Measurements from ENCODE around the gene RAB28. TPM values are rescaled to one million over a fixed set of nuclear protein-coding genes. Genes with fewer than 3 reads are reported as not detected.
A peak's percentile ranks its signal among the peaks of the same experiment; 100 is the strongest.

RAB28 gene
- total and polyA plus RNA-seq, 2 experiments from 2014 or later: 15.3 to 23.9 TPM

- H3K4me1 Mint-ChIP-seq: peaks cover 61% of the 10 kb centered on the region
- Histone ChIP-seq H3K27ac (ENCODE audit: low read depth) (no peak overlapping the region), H3K27me3 (ENCODE audit: insufficient read depth) (peaks cover 100% of the 10 kb centered on the region), H3K36me3 (ENCODE audit: insufficient read depth) (no peaks in the 10 kb centered on the region), H3K79me2 (replicated peaks; ENCODE audit: insufficient read depth) (no peaks in the 10 kb centered on the region), H3F3A (replicated peaks; ENCODE audit: low read depth) (peaks cover 52% of the 10 kb centered on the region), H2AFZ (no peak overlapping the region), H4K20me1 (replicated peaks; ENCODE audit: insufficient read depth) (peaks cover 6% of the 10 kb centered on the region; the same call in 1 of the 2 replicates), H3K9me2 (ENCODE audit: insufficient read depth) (no peaks in the 10 kb centered on the region), H3K4me3 (peak overlapping the region; percentile 49), H3K4me2 (peak overlapping the region; percentile 81), H3K4me1 (ENCODE audit: insufficient read depth) (peaks cover 88% of the 10 kb centered on the region)
- H3K27me3 Mint-ChIP-seq (ENCODE audit: insufficient read depth, low read depth, poor library complexity): peaks cover 90% of the 10 kb centered on the region
- no peak overlapping the region for H3K4me3 Mint-ChIP-seq
- TF ChIP-seq REST (IDR thresholded peaks at IDR 0.05; ENCODE audit: unreplicated experiment) (no peak), EZH2 (IDR thresholded peaks at IDR 0.05; ENCODE audit: low read depth, unreplicated experiment) (peak; percentile 94), CREB1 (CRISPR knock-in tag; IDR thresholded peaks at IDR 0.05; ENCODE audit: low read depth) (no peak), EZH2phosphoT487 (IDR thresholded peaks at IDR 0.05; ENCODE audit: unreplicated experiment) (peak; percentile 86), CTCF (conservative IDR thresholded peaks at IDR 0.05; ENCODE audit: low read depth in 2 of 2) (no peak), POLR2AphosphoS5 (IDR thresholded peaks at IDR 0.05; ENCODE audit: low read depth) (no peak)
- peaks cover 6% of the 10 kb centered on the region for H3K9me3 Mint-ChIP-seq
- peaks cover 7% of the 10 kb centered on the region for H3K36me3 Mint-ChIP-seq (ENCODE audit: low read depth)
- ATAC-seq: no peak
- DNase-seq (ENCODE audit: low spot score): no peak
- H3K27ac Mint-ChIP-seq: no peak overlapping the region
Measured at GRCh38 chr4:13529128-13529919, 45.2 kb upstream of the RAB28 start.

- H3K9me3 Mint-ChIP-seq: peaks cover 11% of the 10 kb centered on the region
- no peak overlapping the region for H3K27ac Mint-ChIP-seq
- peaks cover 90% of the 10 kb centered on the region for H3K27me3 Mint-ChIP-seq (ENCODE audit: insufficient read depth, low read depth, poor library complexity)
- H3K4me3 Mint-ChIP-seq: peak overlapping the region; percentile 23; the same call in 1 of the 3 replicates
- H3K36me3 Mint-ChIP-seq (ENCODE audit: low read depth): peaks cover 13% of the 10 kb centered on the region
- Histone ChIP-seq H3K4me1 (ENCODE audit: insufficient read depth) (peaks cover 83% of the 10 kb centered on the region), H4K20me1 (replicated peaks; ENCODE audit: insufficient read depth) (peaks cover 6% of the 10 kb centered on the region; the same call in 1 of the 2 replicates), H3K36me3 (ENCODE audit: insufficient read depth) (no peaks in the 10 kb centered on the region), H3F3A (replicated peaks; ENCODE audit: low read depth) (peaks cover 48% of the 10 kb centered on the region), H3K27me3 (ENCODE audit: insufficient read depth) (peaks cover 100% of the 10 kb centered on the region), H3K4me2 (peak overlapping the region; percentile 81), H3K27ac (ENCODE audit: low read depth) (no peak overlapping the region), H3K79me2 (replicated peaks; ENCODE audit: insufficient read depth) (no peaks in the 10 kb centered on the region), H3K4me3 (peak overlapping the region; percentile 49), H3K9me2 (ENCODE audit: insufficient read depth) (no peaks in the 10 kb centered on the region), H2AFZ (no peak overlapping the region)
- DNase-seq (ENCODE audit: low spot score) (no peak), ATAC-seq (no peak)
- peaks cover 56% of the 10 kb centered on the region for H3K4me1 Mint-ChIP-seq
- TF ChIP-seq ZNF114 (CRISPR knock-in tag; IDR thresholded peaks at IDR 0.05) (no peak), ZNF331 (CRISPR knock-in tag; IDR thresholded peaks at IDR 0.05; ENCODE audit: low read depth) (no peak), REST (IDR thresholded peaks at IDR 0.05; ENCODE audit: unreplicated experiment) (no peak), POLR2AphosphoS5 (IDR thresholded peaks at IDR 0.05; ENCODE audit: low read depth) (no peak), CTCF (conservative IDR thresholded peaks at IDR 0.05; ENCODE audit: low read depth in 2 of 2) (no peak), EZH2phosphoT487 (IDR thresholded peaks at IDR 0.05; ENCODE audit: unreplicated experiment) (no peak), STAT1 (IDR thresholded peaks at IDR 0.05; ENCODE audit: unreplicated experiment) (no peak)
- TF ChIP-seq, protein P1, sequence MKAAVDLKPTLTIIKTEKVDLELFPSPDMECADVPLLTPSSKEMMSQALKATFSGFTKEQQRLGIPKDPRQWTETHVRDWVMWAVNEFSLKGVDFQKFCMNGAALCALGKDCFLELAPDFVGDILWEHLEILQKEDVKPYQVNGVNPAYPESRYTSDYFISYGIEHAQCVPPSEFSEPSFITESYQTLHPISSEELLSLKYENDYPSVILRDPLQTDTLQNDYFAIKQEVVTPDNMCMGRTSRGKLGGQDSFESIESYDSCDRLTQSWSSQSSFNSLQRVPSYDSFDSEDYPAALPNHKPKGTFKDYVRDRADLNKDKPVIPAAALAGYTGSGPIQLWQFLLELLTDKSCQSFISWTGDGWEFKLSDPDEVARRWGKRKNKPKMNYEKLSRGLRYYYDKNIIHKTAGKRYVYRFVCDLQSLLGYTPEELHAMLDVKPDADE (IDR thresholded peaks at IDR 0.05): no peak
Measured at GRCh38 chr4:13528821-13529127, 44.6 kb upstream of the RAB28 start.
